MM.1S (cell line): ENCODE measurements around the gene DMRT3.

ENCODE experiments used
- DNase-seq: peaks from one replicate; pipeline ENCODE4 v3.0.0-alpha.2; 2015
- H2AFZ ChIP-seq: fragments of 300-600 bp; sonication (generic); 2 replicates; pipeline ENCODE4 v1.6.0; 2016; ENCODE audit warnings: antibody characterized with exemption, low read length
- H3F3A ChIP-seq: fragments of 300-600 bp; sonication (generic); 2 replicates; pipeline ENCODE4 v1.6.1; 2016; ENCODE audit warnings: mild to moderate bottlenecking, antibody characterized with exemption, low read length, moderate library complexity, mixed read lengths; ENCODE audit not compliant: insufficient read depth
- H3K27ac ChIP-seq: fragments of 300-600 bp; sonication (generic); 2 replicates; pipeline ENCODE4 v1.5.1; 2016; ENCODE audit warnings: mild to moderate bottlenecking, low read length
- H3K27me3 ChIP-seq: fragments of 300-600 bp; sonication (generic); replicated peaks from 2 replicates; pipeline ENCODE4 v1.6.0; 2016; ENCODE audit warnings: low read length; ENCODE audit not compliant: insufficient read depth
- H3K36me3 ChIP-seq: fragments of 300-600 bp; sonication (generic); replicated peaks from 2 replicates; pipeline ENCODE4 v1.6.1; 2016; ENCODE audit warnings: mild to moderate bottlenecking, low read length, mixed read lengths; ENCODE audit not compliant: insufficient read depth
- H3K4me1 ChIP-seq: fragments of 300-600 bp; sonication (generic); 2 replicates; pipeline ENCODE4 v1.6.1; 2016; ENCODE audit warnings: low read length, mixed read lengths
- H3K4me2 ChIP-seq: fragments of 300-600 bp; sonication (generic); 2 replicates; pipeline ENCODE4 v1.6.0; 2016; ENCODE audit warnings: low read depth, low read length
- H3K4me3 ChIP-seq: fragments of 300-600 bp; sonication (generic); 2 replicates; pipeline ENCODE4 v1.5.1; 2016; ENCODE audit warnings: low read length, mixed read lengths
- H3K79me2 ChIP-seq: fragments of 300-600 bp; sonication (generic); 2 replicates; pipeline ENCODE4 v1.6.1; 2016; ENCODE audit warnings: mixed run types, low read length, mixed read lengths
- H3K9ac ChIP-seq: fragments of 300-600 bp; sonication (generic); 2 replicates; pipeline ENCODE4 v1.6.1; 2016; ENCODE audit warnings: low read length, mixed read lengths
- H3K9me2 ChIP-seq: fragments of 300-600 bp; sonication (generic); replicated peaks from 2 replicates; pipeline ENCODE4 v1.6.1; 2016; ENCODE audit warnings: mild to moderate bottlenecking, low read length, mixed read lengths; ENCODE audit not compliant: insufficient read depth
- H3K9me3 ChIP-seq: fragments of 300-600 bp; sonication (generic); replicated peaks from 2 replicates; pipeline ENCODE4 v1.6.1; 2016; ENCODE audit warnings: mild to moderate bottlenecking, low read length, mixed read lengths; ENCODE audit not compliant: insufficient read depth
- H4K20me1 ChIP-seq: fragments of 300-600 bp; sonication (generic); 2 replicates; pipeline ENCODE4 v1.6.1; 2016; ENCODE audit warnings: mild to moderate bottlenecking, low read length, moderate library complexity, mixed read lengths; ENCODE audit not compliant: insufficient read depth
- EZH2 ChIP-seq: fragments of 300-600 bp; sonication (generic); optimal IDR thresholded peaks from 2 replicates; pipeline ENCODE3; 2017; ENCODE audit warnings: low read depth, mild to moderate bottlenecking, antibody characterized with exemption, low read length, mixed read lengths
- EZH2phosphoT487 ChIP-seq: fragments of 300-600 bp; sonication (generic); IDR thresholded peaks from 2 replicates; pipeline ENCODE4 v1.6.1; 2018; ENCODE audit warnings: antibody characterized with exemption, low read length
- TF ChIP-seq, protein P1 (sequence below): fragments of 300-600 bp; sonication (generic); IDR thresholded peaks from 2 replicates; pipeline ENCODE4 v1.5.1; 2016; ENCODE audit warnings: antibody characterized with exemption, low read length, mixed read lengths

DMRT3 gene

GRCh38 chr9:967436-967835, 9.0 kb upstream of the DMRT3 start:
- H3F3A ChIP-seq = no peaks in the 10 kb centered on the region
- no peak for TF ChIP-seq EZH2
- TF ChIP-seq, protein P1, sequence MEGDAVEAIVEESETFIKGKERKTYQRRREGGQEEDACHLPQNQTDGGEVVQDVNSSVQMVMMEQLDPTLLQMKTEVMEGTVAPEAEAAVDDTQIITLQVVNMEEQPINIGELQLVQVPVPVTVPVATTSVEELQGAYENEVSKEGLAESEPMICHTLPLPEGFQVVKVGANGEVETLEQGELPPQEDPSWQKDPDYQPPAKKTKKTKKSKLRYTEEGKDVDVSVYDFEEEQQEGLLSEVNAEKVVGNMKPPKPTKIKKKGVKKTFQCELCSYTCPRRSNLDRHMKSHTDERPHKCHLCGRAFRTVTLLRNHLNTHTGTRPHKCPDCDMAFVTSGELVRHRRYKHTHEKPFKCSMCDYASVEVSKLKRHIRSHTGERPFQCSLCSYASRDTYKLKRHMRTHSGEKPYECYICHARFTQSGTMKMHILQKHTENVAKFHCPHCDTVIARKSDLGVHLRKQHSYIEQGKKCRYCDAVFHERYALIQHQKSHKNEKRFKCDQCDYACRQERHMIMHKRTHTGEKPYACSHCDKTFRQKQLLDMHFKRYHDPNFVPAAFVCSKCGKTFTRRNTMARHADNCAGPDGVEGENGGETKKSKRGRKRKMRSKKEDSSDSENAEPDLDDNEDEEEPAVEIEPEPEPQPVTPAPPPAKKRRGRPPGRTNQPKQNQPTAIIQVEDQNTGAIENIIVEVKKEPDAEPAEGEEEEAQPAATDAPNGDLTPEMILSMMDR = no peak
- TF ChIP-seq EZH2phosphoT487 = no peak
- H3K79me2 ChIP-seq = no peaks in the 10 kb centered on the region
- H3K27ac ChIP-seq = no peak overlapping the region
- no peak overlapping the region for H2AFZ ChIP-seq
- H3K9me3 ChIP-seq = no peaks in the 10 kb centered on the region
- H3K9ac ChIP-seq = no peak overlapping the region
- no peaks in the 10 kb centered on the region for H3K36me3 ChIP-seq
- no peaks in the 10 kb centered on the region for H3K4me1 ChIP-seq
- no peaks in the 10 kb centered on the region for H3K27me3 ChIP-seq
- H3K9me2 ChIP-seq = no peaks in the 10 kb centered on the region
- no peaks in the 10 kb centered on the region for H4K20me1 ChIP-seq
- H3K4me3 ChIP-seq = no peak overlapping the region
- no peak for DNase-seq
- no peak overlapping the region for H3K4me2 ChIP-seq

DNA sequence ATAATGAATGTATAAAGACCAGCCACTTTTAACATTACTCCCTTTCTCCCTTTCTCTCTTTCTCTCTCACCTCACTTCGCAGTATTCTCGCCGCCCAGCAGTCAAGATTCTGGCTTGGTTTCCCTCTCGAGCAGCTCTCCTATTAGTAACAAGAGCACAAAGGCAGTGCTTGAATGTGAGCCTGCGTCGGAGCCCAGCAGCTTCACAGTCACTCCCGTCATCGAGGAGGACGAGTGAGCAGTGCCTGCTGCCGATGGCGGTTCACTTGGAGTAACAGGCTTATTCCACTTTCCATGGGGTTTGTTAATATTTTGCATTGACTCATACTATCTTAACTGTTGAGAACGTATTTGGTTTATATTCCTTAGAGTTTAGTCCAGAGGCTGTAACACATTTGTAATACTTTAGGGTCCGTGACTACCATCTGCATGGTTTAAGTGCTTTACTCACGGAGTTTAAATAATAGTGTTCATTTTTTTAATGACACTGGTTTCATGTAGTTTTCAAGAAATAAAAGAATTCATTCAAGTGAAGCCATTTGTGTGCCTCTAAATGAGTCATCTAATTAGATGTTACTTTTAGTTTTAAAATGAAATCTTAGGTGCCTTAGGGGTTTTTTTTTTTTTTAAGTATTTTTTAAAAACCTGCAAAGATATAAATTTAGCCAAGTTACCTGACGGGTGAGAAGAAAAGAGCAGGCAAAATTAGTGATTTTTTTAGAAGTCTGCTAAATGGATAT, 8.4 kb upstream of the DMRT3 start:
- H3K36me3 ChIP-seq = no peaks in the 10 kb centered on the region
- H3K4me1 ChIP-seq = no peaks in the 10 kb centered on the region
- no peak overlapping the region for H3K4me2 ChIP-seq
- no peak overlapping the region for H3K4me3 ChIP-seq
- no peaks in the 10 kb centered on the region for H4K20me1 ChIP-seq
- no peak overlapping the region for H3K9ac ChIP-seq
- no peaks in the 10 kb centered on the region for H3K9me3 ChIP-seq
- DNase-seq = no peak
- H3K9me2 ChIP-seq = no peaks in the 10 kb centered on the region
- H2AFZ ChIP-seq = no peak overlapping the region
- H3K79me2 ChIP-seq = no peaks in the 10 kb centered on the region
- H3K27me3 ChIP-seq = no peaks in the 10 kb centered on the region
- TF ChIP-seq, protein P1 = no peak
- TF ChIP-seq EZH2phosphoT487 (no peak), EZH2 (no peak)
- no peaks in the 10 kb centered on the region for H3F3A ChIP-seq
- no peak overlapping the region for H3K27ac ChIP-seq

- no peaks in the 10 kb centered on the region; the same call in 1 of the 2 replicates for H3K27me3 ChIP-seq
- H3K9me3 ChIP-seq = no peaks in the 10 kb centered on the region
- no peaks in the 10 kb centered on the region for H3K79me2 ChIP-seq
- H2AFZ ChIP-seq = no peak overlapping the region
- H3K4me1 ChIP-seq = no peaks in the 10 kb centered on the region
- no peaks in the 10 kb centered on the region for H3F3A ChIP-seq
- H3K9me2 ChIP-seq = no peaks in the 10 kb centered on the region
- no peak overlapping the region for H3K27ac ChIP-seq
- H3K36me3 ChIP-seq = no peaks in the 10 kb centered on the region
- DNase-seq = no peak
- no peak overlapping the region for H3K4me3 ChIP-seq
- no peak overlapping the region for H3K4me2 ChIP-seq
- TF ChIP-seq EZH2 = no peak
- no peak for TF ChIP-seq EZH2phosphoT487
- TF ChIP-seq, protein P1 = no peak
- H4K20me1 ChIP-seq = no peaks in the 10 kb centered on the region
- H3K9ac ChIP-seq = no peak overlapping the region
These were observed 6.9 kb upstream of the DMRT3 start for GRCh38 chr9:969310-970150.
